ENCODE data around the gene OR52B2.

DNA sequence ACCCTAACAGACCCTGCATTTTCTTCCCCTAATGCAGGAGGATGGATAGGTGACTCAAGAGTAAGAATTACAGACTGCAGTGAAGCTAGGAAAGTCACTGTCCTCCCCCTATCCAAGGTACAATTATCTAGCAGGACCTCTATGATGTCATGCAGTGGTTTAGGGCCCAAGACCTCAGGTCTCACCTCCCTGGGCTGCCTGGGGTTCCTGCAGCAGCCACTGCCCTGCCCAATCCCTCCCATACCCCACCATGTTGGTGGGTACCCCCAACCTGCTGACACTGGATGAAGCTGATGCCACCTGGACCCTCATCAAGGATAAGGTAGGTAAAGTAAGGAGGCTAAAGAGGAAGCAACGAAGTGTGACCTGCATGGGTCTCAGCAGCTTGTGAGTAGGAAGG lies 35.2 kb upstream of the OR52B2 start, which contains the start of gene C11orf42:
- TF ChIP-seq POLR2A (IDR thresholded peaks at IDR 0.05): no peak
- TF ChIP-seq, protein P1, sequence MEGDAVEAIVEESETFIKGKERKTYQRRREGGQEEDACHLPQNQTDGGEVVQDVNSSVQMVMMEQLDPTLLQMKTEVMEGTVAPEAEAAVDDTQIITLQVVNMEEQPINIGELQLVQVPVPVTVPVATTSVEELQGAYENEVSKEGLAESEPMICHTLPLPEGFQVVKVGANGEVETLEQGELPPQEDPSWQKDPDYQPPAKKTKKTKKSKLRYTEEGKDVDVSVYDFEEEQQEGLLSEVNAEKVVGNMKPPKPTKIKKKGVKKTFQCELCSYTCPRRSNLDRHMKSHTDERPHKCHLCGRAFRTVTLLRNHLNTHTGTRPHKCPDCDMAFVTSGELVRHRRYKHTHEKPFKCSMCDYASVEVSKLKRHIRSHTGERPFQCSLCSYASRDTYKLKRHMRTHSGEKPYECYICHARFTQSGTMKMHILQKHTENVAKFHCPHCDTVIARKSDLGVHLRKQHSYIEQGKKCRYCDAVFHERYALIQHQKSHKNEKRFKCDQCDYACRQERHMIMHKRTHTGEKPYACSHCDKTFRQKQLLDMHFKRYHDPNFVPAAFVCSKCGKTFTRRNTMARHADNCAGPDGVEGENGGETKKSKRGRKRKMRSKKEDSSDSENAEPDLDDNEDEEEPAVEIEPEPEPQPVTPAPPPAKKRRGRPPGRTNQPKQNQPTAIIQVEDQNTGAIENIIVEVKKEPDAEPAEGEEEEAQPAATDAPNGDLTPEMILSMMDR (IDR thresholded peaks at IDR 0.05): no peak

Data from esophagus squamous epithelium (tissue), 4 donors.